Adrenal gland (tissue), 5 donors: Measurements from ENCODE around the gene MAGI2.

Experiments used
- POLR2A ChIP-seq, 2 donors: fragments of 450-650 bp; IDR thresholded peaks; one replicate each; pipeline ENCODE4 v1.6.1; 2017; ENCODE audit warnings: antibody characterized with exemption in 2 of 2, mild to moderate bottlenecking in 2 of 2, moderate library complexity in 1 of 2
- TF ChIP-seq, protein P1 (sequence below), 6 experiments: fragments of 450-650 bp in 4 of 6; fragments of 200-600 bp in 2 of 6; sonication (generic) in 1 of 6; IDR thresholded peaks; 1 replicate in 5 of 6; 2 replicates in 1 of 6; pipeline versions ENCODE4 v1.5.1 to v1.8.0; 2016 to 2021; ENCODE audit warnings: antibody characterized with exemption in 6 of 6, mild to moderate bottlenecking in 2 of 6, moderate library complexity in 1 of 6
- donor health status: DM: no; HTN: no; CAD: no.

- TF ChIP-seq, protein P1, sequence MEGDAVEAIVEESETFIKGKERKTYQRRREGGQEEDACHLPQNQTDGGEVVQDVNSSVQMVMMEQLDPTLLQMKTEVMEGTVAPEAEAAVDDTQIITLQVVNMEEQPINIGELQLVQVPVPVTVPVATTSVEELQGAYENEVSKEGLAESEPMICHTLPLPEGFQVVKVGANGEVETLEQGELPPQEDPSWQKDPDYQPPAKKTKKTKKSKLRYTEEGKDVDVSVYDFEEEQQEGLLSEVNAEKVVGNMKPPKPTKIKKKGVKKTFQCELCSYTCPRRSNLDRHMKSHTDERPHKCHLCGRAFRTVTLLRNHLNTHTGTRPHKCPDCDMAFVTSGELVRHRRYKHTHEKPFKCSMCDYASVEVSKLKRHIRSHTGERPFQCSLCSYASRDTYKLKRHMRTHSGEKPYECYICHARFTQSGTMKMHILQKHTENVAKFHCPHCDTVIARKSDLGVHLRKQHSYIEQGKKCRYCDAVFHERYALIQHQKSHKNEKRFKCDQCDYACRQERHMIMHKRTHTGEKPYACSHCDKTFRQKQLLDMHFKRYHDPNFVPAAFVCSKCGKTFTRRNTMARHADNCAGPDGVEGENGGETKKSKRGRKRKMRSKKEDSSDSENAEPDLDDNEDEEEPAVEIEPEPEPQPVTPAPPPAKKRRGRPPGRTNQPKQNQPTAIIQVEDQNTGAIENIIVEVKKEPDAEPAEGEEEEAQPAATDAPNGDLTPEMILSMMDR (IDR thresholded peaks at IDR 0.05), result no peak
- no peak for TF ChIP-seq POLR2A (IDR thresholded peaks at IDR 0.05)
Measured at GRCh38 chr7:79319369-79319768, 134.1 kb downstream of the MAGI2 start.
